ENCODE measurements around the gene AMY1B.
"Not testable (repeated sequence)": the region's sequence is repeated elsewhere in the genome, so short reads cannot be mapped to it uniquely, and the experiment has no call there.

DNA sequence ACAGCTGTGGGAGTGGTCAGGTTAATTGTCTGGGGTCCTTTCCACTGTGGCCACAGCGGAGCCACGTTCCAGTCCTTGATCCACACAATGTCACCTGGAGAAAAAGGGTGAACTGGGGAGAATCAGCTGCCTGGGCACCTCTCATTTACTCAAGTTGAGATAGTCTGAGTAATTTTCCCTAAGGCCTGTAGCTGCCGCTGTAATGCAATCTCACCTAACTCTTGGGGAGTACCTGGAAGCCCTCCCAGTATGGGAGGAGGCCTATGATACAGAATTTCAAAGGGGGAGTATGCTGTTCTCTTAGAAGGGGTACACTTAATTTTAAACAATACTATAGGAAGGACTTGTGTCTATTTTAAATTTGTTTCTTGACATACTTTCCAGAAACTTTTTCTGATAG, 45.7 kb downstream of the AMY1B start:
- not testable (repeated sequence) for TF ChIP-seq EZH2 (IDR thresholded peaks at IDR 0.05; ENCODE audit: borderline replicate concordance, insufficient read depth, low read depth, low read length, poor library complexity, severe bottlenecking); CTCF (IDR thresholded peaks at IDR 0.05)
